ENCODE results near the gene PPP4R3C. TPM values are rescaled to one million over a fixed set of nuclear protein-coding genes. Genes with fewer than 3 reads are reported as not detected.

Gene PPP4R3C
- total and polyA plus RNA-seq, 2 of the 4 experiments (the other 2 are of a cell fraction) = not detected

GRCh38 chrX:27451324-27451723, 11.8 kb downstream of the PPP4R3C start:
- BruUV-seq (replicated peaks) = no TSS peak
- no peak overlapping the region for H2AFZ ChIP-seq (replicated peaks; ENCODE audit: low read length, poor library complexity)
- intact Hi-C loops (cut with micrococcal nuclease) = no loop called here
- no peak overlapping the region for H3K4me3 ChIP-seq (ENCODE audit: insufficient read depth, low read depth, low read length)
- H2AK9ac ChIP-seq (replicated peaks; ENCODE audit: low read depth, low read length, poor library complexity) = no peak overlapping the region
- DNase-seq (no peak), ATAC-seq (ENCODE audit: low read depth) (no peak)
- no peaks in the 10 kb centered on the region for H3K9me1 ChIP-seq (ENCODE audit: insufficient read depth, low read length)
- H3K9ac ChIP-seq (ENCODE audit: low read depth, low read length) = no peak overlapping the region
- no peaks in the 10 kb centered on the region for H3K9me3 ChIP-seq (ENCODE audit: control insufficient read depth, insufficient read depth, low read length)
- in situ Hi-C loops (cut with MboI; ENCODE audit: low sequenced_read_pairs) = no loop called here
- no peak overlapping the region for H2BK15ac ChIP-seq (ENCODE audit: low read depth, low read length)
- no peak overlapping the region for H3K23ac ChIP-seq (ENCODE audit: low read depth, low read length)
- no peak overlapping the region for H3K4me2 ChIP-seq (ENCODE audit: low read depth, low read length)
- H3K27ac ChIP-seq (ENCODE audit: insufficient read depth, low read length) = no peak overlapping the region
- H4K20me1 ChIP-seq (ENCODE audit: insufficient read depth, low read length) = no peaks in the 10 kb centered on the region
- H3K79me1 ChIP-seq (ENCODE audit: low read depth in 1 of 2, low read length in 2 of 2) = no peaks in the 10 kb centered on the region
- no peak overlapping the region for H3K18ac ChIP-seq (ENCODE audit: low read depth, low read length)
- H3K14ac ChIP-seq (replicated peaks; ENCODE audit: low read depth, low read length) = no peak overlapping the region
- H2BK120ac ChIP-seq (ENCODE audit: low read depth, low read length) = no peak overlapping the region
- H4K8ac ChIP-seq (ENCODE audit: low read depth in 2 of 2, low read length in 2 of 2) = no peak overlapping the region
- POLR2A ChIA-PET (ENCODE audit: unreplicated experiment) = no interaction called here
- no peak overlapping the region for H2BK5ac ChIP-seq (ENCODE audit: low read depth, low read length, poor library complexity, severe bottlenecking)
- no peaks in the 10 kb centered on the region for H3K36me3 ChIP-seq (ENCODE audit: control insufficient read depth, insufficient read depth, low read length)
- H4K5ac ChIP-seq (ENCODE audit: low read depth, low read length) = no peak overlapping the region
- H3K4ac ChIP-seq (ENCODE audit: low read depth, low read length) = no peak overlapping the region
- no peak overlapping the region for H3K56ac ChIP-seq (ENCODE audit: extremely low read depth, insufficient read depth, low read length)
- dilution Hi-C loops (cut with HindIII; ENCODE audit: low sequenced_read_pairs, unreplicated experiment) = no loop called here
- CTCF ChIA-PET = no interaction called here
- no peak overlapping the region for H4K91ac ChIP-seq (ENCODE audit: insufficient read depth, low read depth, low read length)
- H3K27me3 ChIP-seq (ENCODE audit: control insufficient read depth, insufficient read depth, low read length) = no peaks in the 10 kb centered on the region
- TF ChIP-seq BHLHE40 (IDR thresholded peaks at IDR 0.05; ENCODE audit: low read depth, low read length) (no peak), CEBPB (IDR thresholded peaks at IDR 0.05; ENCODE audit: low read depth, low read length) (no peak), ELK1 (IDR thresholded peaks at IDR 0.05; ENCODE audit: borderline replicate concordance, low read depth, low read length) (no peak)
- H2AK5ac ChIP-seq (ENCODE audit: low read depth, low read length) = no peak overlapping the region
- no peak overlapping the region for H2BK20ac ChIP-seq (ENCODE audit: low read depth, low read length)
- H3K4me1 ChIP-seq (ENCODE audit: control insufficient read depth, insufficient read depth, low read length) = no peaks in the 10 kb centered on the region
